Measurements from ENCODE around the gene AFF1. TPM values are rescaled to one million over a fixed set of nuclear protein-coding genes. Genes with fewer than 3 reads are reported as not detected.

AFF1 gene
- total RNA-seq, 1 donor from 2014 or later = 58.2 TPM

GRCh38 chr4:87076690-87077358, 142.0 kb downstream of the AFF1 start:
- H2AFZ ChIP-seq (ENCODE audit: low read depth, low read length) = no peak overlapping the region
- H3K27ac ChIP-seq (ENCODE audit: low read depth, low read length) = no peak overlapping the region
- Mint-ChIP-seq H3K4me1 (ENCODE audit: low read depth, unreplicated experiment) (peaks cover 42% of the 10 kb centered on the region), H3K27ac (ENCODE audit: unreplicated experiment) (peak overlapping the region; percentile 0), H3K9me3 (ENCODE audit: unreplicated experiment) (no peaks in the 10 kb centered on the region), H3K27me3 (ENCODE audit: low read depth, unreplicated experiment) (no peaks in the 10 kb centered on the region), H3K4me3 (ENCODE audit: unreplicated experiment) (no peak overlapping the region), H3K36me3 (ENCODE audit: low read depth, unreplicated experiment) (no peaks in the 10 kb centered on the region)
- peaks cover 12% of the 10 kb centered on the region for H3K79me2 ChIP-seq (ENCODE audit: insufficient read depth, low read length)
- no peak for TF ChIP-seq CTCF (IDR thresholded peaks at IDR 0.05; ENCODE audit: insufficient read depth, low read depth, low read length)
- no peak for TF ChIP-seq EZH2 (IDR thresholded peaks at IDR 0.05; ENCODE audit: insufficient read depth, low read length)
- no peak overlapping the region for H3K4me2 ChIP-seq (ENCODE audit: low read length)
- no peaks in the 10 kb centered on the region for H3K36me3 ChIP-seq (ENCODE audit: insufficient read depth, low read length)
- DNase-seq (ENCODE audit: low read depth) (no peak), FAIRE-seq (no peak)
- peaks cover 22% of the 10 kb centered on the region for H4K20me1 ChIP-seq (ENCODE audit: insufficient read depth, low read length)
- H3K4me3 ChIP-seq (ENCODE audit: insufficient read depth, low read depth, low read length) = no peak overlapping the region
- no peaks in the 10 kb centered on the region for H3K27me3 ChIP-seq (ENCODE audit: insufficient read depth, low read length)
- H3K9me3 ChIP-seq (ENCODE audit: insufficient read depth, low read depth, low read length) = no peaks in the 10 kb centered on the region
- H3K9ac ChIP-seq (ENCODE audit: low read length) = no peak overlapping the region
- H3K4me1 ChIP-seq (ENCODE audit: insufficient read depth, low read length) = peaks cover 7% of the 10 kb centered on the region

- Mint-ChIP-seq H3K27ac (ENCODE audit: unreplicated experiment) (no peak overlapping the region), H3K27me3 (ENCODE audit: low read depth, unreplicated experiment) (no peaks in the 10 kb centered on the region), H3K4me1 (ENCODE audit: low read depth, unreplicated experiment) (peaks cover 40% of the 10 kb centered on the region), H3K36me3 (ENCODE audit: low read depth, unreplicated experiment) (no peaks in the 10 kb centered on the region), H3K9me3 (ENCODE audit: unreplicated experiment) (no peaks in the 10 kb centered on the region), H3K4me3 (ENCODE audit: unreplicated experiment) (no peak overlapping the region)
- no peak for FAIRE-seq
- H3K27me3 ChIP-seq (ENCODE audit: insufficient read depth, low read length) = no peaks in the 10 kb centered on the region
- no peak overlapping the region for H3K4me2 ChIP-seq (ENCODE audit: low read length)
- no peak overlapping the region for H3K4me3 ChIP-seq (ENCODE audit: insufficient read depth, low read depth, low read length)
- no peaks in the 10 kb centered on the region for H3K9me3 ChIP-seq (ENCODE audit: insufficient read depth, low read depth, low read length)
- peaks cover 12% of the 10 kb centered on the region for H3K79me2 ChIP-seq (ENCODE audit: insufficient read depth, low read length)
- TF ChIP-seq CTCF (IDR thresholded peaks at IDR 0.05; ENCODE audit: insufficient read depth, low read depth, low read length) (no peak), EZH2 (IDR thresholded peaks at IDR 0.05; ENCODE audit: insufficient read depth, low read length) (no peak)
- peaks cover 7% of the 10 kb centered on the region for H3K4me1 ChIP-seq (ENCODE audit: insufficient read depth, low read length)
- peaks cover 22% of the 10 kb centered on the region for H4K20me1 ChIP-seq (ENCODE audit: insufficient read depth, low read length)
- H2AFZ ChIP-seq (ENCODE audit: low read depth, low read length) = no peak overlapping the region
- H3K9ac ChIP-seq (ENCODE audit: low read length) = no peak overlapping the region
- H3K27ac ChIP-seq (ENCODE audit: low read depth, low read length) = no peak overlapping the region
- no peaks in the 10 kb centered on the region for H3K36me3 ChIP-seq (ENCODE audit: insufficient read depth, low read length)
- DNase-seq (ENCODE audit: low read depth) = no peak
These were observed 143.2 kb downstream of the AFF1 start for GRCh38 chr4:87077914-87078585.
